HEK293 (cell line): Measurements from ENCODE around the gene ZNF48.

ENCODE experiments used
- BCL6B ChIP-seq: fragments of 450-650 bp; formaldehyde crosslinking; IDR thresholded peaks from 2 replicates; pipeline ENCODE4 v1.5.1; 2017; ENCODE audit warnings: missing biosample characterization, missing genetic modification characterization
- ELK4 ChIP-seq: IDR thresholded peaks from 2 replicates; pipeline ENCODE4 v1.6.1; 2011; ENCODE audit warnings: mild to moderate bottlenecking, low read depth, low read length, borderline replicate concordance
- GFI1B ChIP-seq: fragments of 450-650 bp; formaldehyde crosslinking; IDR thresholded peaks from 2 replicates; pipeline ENCODE4 v1.5.1; 2016; ENCODE audit warnings: missing biosample characterization, missing genetic modification characterization
- HOXD13 ChIP-seq: sonication (generic); formaldehyde crosslinking; IDR thresholded peaks from 2 replicates; pipeline ENCODE4 v1.8.0; 2022; ENCODE audit warnings: missing genetic modification reagents, borderline replicate concordance
- KLF9 ChIP-seq: fragments of 450-650 bp; formaldehyde crosslinking; IDR thresholded peaks from 2 replicates; pipeline ENCODE4 v1.5.1; 2016; ENCODE audit warnings: missing biosample characterization, missing genetic modification characterization, low read depth
- PBX3 ChIP-seq: sonication (generic); formaldehyde crosslinking; IDR thresholded peaks from 2 replicates; pipeline ENCODE4 v1.8.1; 2022; ENCODE audit warnings: mild to moderate bottlenecking, moderate library complexity, missing genetic modification reagents
- PRDM4 ChIP-seq: fragments of 450-650 bp; formaldehyde crosslinking; IDR thresholded peaks from 2 replicates; pipeline ENCODE4 v1.5.1; 2017; ENCODE audit warnings: missing biosample characterization, missing genetic modification characterization
- SP3 ChIP-seq: fragments of 450-650 bp; formaldehyde crosslinking; IDR thresholded peaks from 2 replicates; pipeline ENCODE4 v1.5.1; 2016; ENCODE audit warnings: missing biosample characterization, missing genetic modification characterization
- WT1 ChIP-seq: fragments of 450-650 bp; formaldehyde crosslinking; IDR thresholded peaks from 2 replicates; pipeline ENCODE4 v1.5.1; 2016; ENCODE audit warnings: missing biosample characterization, missing genetic modification characterization
- YY2 ChIP-seq: fragments of 450-650 bp; formaldehyde crosslinking; IDR thresholded peaks from 2 replicates; pipeline ENCODE4 v1.5.1; 2016; ENCODE audit warnings: missing biosample characterization, missing genetic modification characterization
- ZBTB21 ChIP-seq: fragments of 450-650 bp; formaldehyde crosslinking; IDR thresholded peaks from 2 replicates; pipeline ENCODE4 v1.5.1; 2017; ENCODE audit warnings: missing biosample characterization, missing genetic modification characterization
- ZBTB7A ChIP-seq: fragments of 450-650 bp; formaldehyde crosslinking; IDR thresholded peaks from 2 replicates; pipeline ENCODE4 v1.5.1; 2016; ENCODE audit warnings: low read depth, missing biosample characterization, missing genetic modification characterization
- ZFHX2 ChIP-seq: fragments of 450-650 bp; formaldehyde crosslinking; conservative IDR thresholded peaks from 2 replicates; pipeline ENCODE4 v1.5.1; 2016; ENCODE audit warnings: missing biosample characterization, missing genetic modification characterization
- ZNF148 ChIP-seq: fragments of 450-650 bp; formaldehyde crosslinking; IDR thresholded peaks from 2 replicates; pipeline ENCODE4 v1.5.0; 2017; ENCODE audit warnings: missing biosample characterization, missing genetic modification characterization, borderline replicate concordance
- ZNF169 ChIP-seq: fragments of 450-650 bp; formaldehyde crosslinking; IDR thresholded peaks from 2 replicates; pipeline ENCODE4 v1.5.1; 2016; ENCODE audit warnings: missing biosample characterization, missing genetic modification characterization
- ZNF2 ChIP-seq: fragments of 450-650 bp; formaldehyde crosslinking; IDR thresholded peaks from 2 replicates; pipeline ENCODE4 v1.5.1; 2016; ENCODE audit warnings: missing biosample characterization, missing genetic modification characterization
- ZNF366 ChIP-seq: fragments of 450-650 bp; formaldehyde crosslinking; conservative IDR thresholded peaks from 2 replicates; pipeline ENCODE4 v1.5.1; 2016; ENCODE audit warnings: missing biosample characterization, missing genetic modification characterization
- ZNF391 ChIP-seq: fragments of 450-650 bp; formaldehyde crosslinking; IDR thresholded peaks from 2 replicates; pipeline ENCODE4 v1.5.1; 2016; ENCODE audit warnings: low read depth, missing biosample characterization, missing genetic modification characterization, borderline replicate concordance
- ZNF404 ChIP-seq: fragments of 450-650 bp; formaldehyde crosslinking; IDR thresholded peaks from 2 replicates; pipeline ENCODE4 v1.5.1; 2017; ENCODE audit warnings: missing biosample characterization, missing genetic modification characterization
- ZNF426 ChIP-seq: fragments of 450-650 bp; formaldehyde crosslinking; IDR thresholded peaks from 2 replicates; pipeline ENCODE4 v1.5.1; 2017; ENCODE audit warnings: missing biosample characterization, missing genetic modification characterization, mild to moderate bottlenecking, inconsistent platforms, moderate library complexity
- ZNF529 ChIP-seq: fragments of 450-650 bp; formaldehyde crosslinking; IDR thresholded peaks from 2 replicates; pipeline ENCODE4 v1.5.1; 2017; ENCODE audit warnings: missing genetic modification characterization, missing biosample characterization; ENCODE audit not compliant: insufficient replicate concordance
- ZNF654 ChIP-seq: fragments of 450-650 bp; formaldehyde crosslinking; IDR thresholded peaks from 2 replicates; pipeline ENCODE4 v1.5.1; 2016; ENCODE audit warnings: low read depth, missing biosample characterization, missing genetic modification characterization
- ZNF660 ChIP-seq: fragments of 450-650 bp; IDR thresholded peaks from 2 replicates; pipeline ENCODE4 v1.5.1; 2018; ENCODE audit warnings: missing biosample characterization, mild to moderate bottlenecking, missing genetic modification characterization
- ZNF777 ChIP-seq: fragments of 450-650 bp; formaldehyde crosslinking; IDR thresholded peaks from 2 replicates; pipeline ENCODE4 v1.5.1; 2017; ENCODE audit warnings: missing biosample characterization, missing genetic modification characterization, borderline replicate concordance
- ZNF792 ChIP-seq: fragments of 450-650 bp; formaldehyde crosslinking; IDR thresholded peaks from 2 replicates; pipeline ENCODE4 v1.5.1; 2016; ENCODE audit warnings: missing biosample characterization, missing genetic modification characterization
- ZNF843 ChIP-seq: fragments of 450-650 bp; formaldehyde crosslinking; IDR thresholded peaks from 2 replicates; pipeline ENCODE4 v1.5.1; 2016; ENCODE audit warnings: missing biosample characterization, missing genetic modification characterization
- ZSCAN18 ChIP-seq: fragments of 450-650 bp; formaldehyde crosslinking; IDR thresholded peaks from 2 replicates; pipeline ENCODE4 v1.5.1; 2016; ENCODE audit warnings: missing biosample characterization, missing genetic modification characterization

ZNF48 gene

GRCh38 chr16:30429678-30430427, 34.6 kb downstream of the ZNF48 start, which contains the start of gene DCTPP1 (continued):
- 0 out of 2 replicates have a peak, but pooled peaks have one; percentile 34 for TF ChIP-seq ZSCAN18
- peak; percentile 27 for TF ChIP-seq WT1 (tag by site-specific recombination)
- TF ChIP-seq ZNF843 = peak; percentile 63
- peak; percentile 65 for TF ChIP-seq YY2 (tag by site-specific recombination)
- no peak for TF ChIP-seq ZNF169
- TF ChIP-seq ZNF366 = peak; percentile 69
- TF ChIP-seq ZNF404 (tag by site-specific recombination) = 0 out of 2 replicates have a peak, but pooled peaks have one; percentile 7
- TF ChIP-seq ZNF792 (tag by site-specific recombination) = peak; percentile 87; the same call in 1 of the 2 replicates
- peak; percentile 96 for TF ChIP-seq ZNF660
- TF ChIP-seq PRDM4 = peak; percentile 22; the same call in 1 of the 2 replicates
- 0 out of 2 replicates have a peak, but pooled peaks have one; percentile 25 for TF ChIP-seq ZNF777 (tag by site-specific recombination)
- TF ChIP-seq BCL6B (tag by site-specific recombination) = no peak
- TF ChIP-seq KLF9 = peak; percentile 76
- peak; percentile 94 for TF ChIP-seq ZNF2 (tag by site-specific recombination)
- no peak for TF ChIP-seq GFI1B (tag by site-specific recombination)
- TF ChIP-seq ZNF391 = peak; percentile 92
- TF ChIP-seq ZNF148 (tag by site-specific recombination) = no peak
- TF ChIP-seq ELK4 = no peak
- peak; percentile 96 for TF ChIP-seq SP3 (tag by site-specific recombination)
- 0 out of 2 replicates have a peak, but pooled peaks have one; percentile 35 for TF ChIP-seq PBX3 (CRISPR knock-in tag)
- TF ChIP-seq ZBTB7A (tag by site-specific recombination) = peak; percentile 87; the same call in 1 of the 2 replicates
- TF ChIP-seq ZNF529 (tag by site-specific recombination) = no peak
- TF ChIP-seq ZFHX2 (tag by site-specific recombination) = peak; percentile 84
- peak; percentile 70 for TF ChIP-seq ZNF654 (tag by site-specific recombination)
- TF ChIP-seq HOXD13 (CRISPR knock-in tag) = peak; percentile 77; the same call in 1 of the 2 replicates
- no peak for TF ChIP-seq ZNF426 (tag by site-specific recombination)
- TF ChIP-seq ZBTB21 (tag by site-specific recombination) = peak; percentile 53; the same call in 1 of the 2 replicates
